IPS-11a (cell line): ENCODE results near the gene GRIN1.

Experiments
- H3K4me3 ChIP-seq: one replicate; pipeline ENCODE4 v1.5.1; 2013; ENCODE audit warnings: low read depth, low read length, control low read depth

The GRIN1 gene

DNA sequence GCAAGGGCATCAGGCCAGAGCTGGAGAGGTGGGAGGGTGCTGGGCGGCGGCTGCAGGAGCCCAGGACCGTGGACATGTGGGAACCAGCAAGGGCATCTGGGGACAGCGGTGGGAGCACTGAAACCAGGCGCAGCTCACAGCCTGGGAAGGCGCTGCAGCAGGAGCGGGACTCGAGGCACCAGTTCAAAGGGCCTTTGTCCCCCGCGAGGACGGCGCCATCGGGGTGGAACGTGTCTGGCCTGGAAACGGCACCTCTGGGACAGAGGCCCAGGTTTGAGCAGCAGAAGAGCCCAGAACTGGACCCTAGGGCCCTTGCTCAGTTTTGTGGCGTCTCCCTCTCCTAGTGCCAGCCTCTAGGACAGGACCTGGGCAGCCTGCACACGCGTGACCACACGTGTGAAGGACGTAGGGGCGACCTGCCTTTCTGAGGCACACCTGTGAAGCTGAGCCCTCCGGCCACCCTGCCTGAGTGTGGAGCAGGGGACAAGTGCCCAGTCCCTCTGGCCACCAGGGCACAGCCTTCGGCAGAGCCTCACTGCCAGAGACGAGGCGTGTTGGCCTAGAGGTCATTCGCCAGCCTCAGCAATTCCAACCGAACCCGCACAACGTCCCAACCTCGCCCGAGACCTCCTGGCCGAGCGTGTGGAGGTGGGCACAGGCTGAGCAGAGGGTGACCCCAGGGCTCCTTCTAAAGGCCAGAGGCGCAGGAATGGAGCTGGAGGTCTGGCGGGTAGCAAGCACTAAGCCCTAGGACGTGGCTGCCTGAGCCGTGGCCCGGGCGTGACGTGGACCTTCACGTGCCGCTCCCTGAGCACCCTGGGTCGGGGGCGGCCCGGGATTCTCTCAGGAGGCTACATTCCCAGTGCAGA, 35.1 kb downstream of the GRIN1 start:
- H3K4me3 ChIP-seq: no peak overlapping the region

GRCh38 chr9:137174722-137175293, 35.9 kb downstream of the GRIN1 start:
- H3K4me3 ChIP-seq: no peak overlapping the region

DNA sequence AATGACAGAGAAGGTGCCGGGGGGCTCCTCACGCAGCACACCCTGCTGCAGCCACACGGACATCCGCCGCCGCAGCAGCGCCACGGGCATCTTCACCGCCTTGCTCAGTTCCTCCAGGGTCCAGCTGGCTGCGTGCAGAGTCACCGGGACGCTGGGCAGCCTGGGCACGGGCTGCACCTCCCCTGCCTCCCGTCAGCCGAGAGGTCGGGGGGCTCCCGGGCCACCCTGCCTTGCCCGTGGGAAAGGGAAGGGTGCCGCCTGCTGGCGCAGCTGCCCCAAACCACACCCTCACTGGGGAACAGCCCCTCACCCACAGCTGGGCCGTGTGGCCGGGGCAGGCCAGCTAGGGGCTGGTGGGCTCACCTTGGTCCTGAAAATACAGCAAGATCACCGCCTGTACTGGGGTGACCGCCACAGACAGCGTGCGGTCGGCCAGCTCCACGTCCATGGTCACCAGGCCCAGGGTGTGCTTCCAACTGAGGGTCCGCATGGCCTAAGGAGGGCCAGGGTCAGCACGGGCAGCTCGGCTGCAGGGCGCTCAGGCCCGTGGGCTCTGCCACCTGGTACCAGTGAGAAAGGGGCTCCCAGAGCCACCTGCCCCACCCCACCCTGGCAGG, 36.5 kb downstream of the GRIN1 start:
- H3K4me3 ChIP-seq: no peak overlapping the region

DNA sequence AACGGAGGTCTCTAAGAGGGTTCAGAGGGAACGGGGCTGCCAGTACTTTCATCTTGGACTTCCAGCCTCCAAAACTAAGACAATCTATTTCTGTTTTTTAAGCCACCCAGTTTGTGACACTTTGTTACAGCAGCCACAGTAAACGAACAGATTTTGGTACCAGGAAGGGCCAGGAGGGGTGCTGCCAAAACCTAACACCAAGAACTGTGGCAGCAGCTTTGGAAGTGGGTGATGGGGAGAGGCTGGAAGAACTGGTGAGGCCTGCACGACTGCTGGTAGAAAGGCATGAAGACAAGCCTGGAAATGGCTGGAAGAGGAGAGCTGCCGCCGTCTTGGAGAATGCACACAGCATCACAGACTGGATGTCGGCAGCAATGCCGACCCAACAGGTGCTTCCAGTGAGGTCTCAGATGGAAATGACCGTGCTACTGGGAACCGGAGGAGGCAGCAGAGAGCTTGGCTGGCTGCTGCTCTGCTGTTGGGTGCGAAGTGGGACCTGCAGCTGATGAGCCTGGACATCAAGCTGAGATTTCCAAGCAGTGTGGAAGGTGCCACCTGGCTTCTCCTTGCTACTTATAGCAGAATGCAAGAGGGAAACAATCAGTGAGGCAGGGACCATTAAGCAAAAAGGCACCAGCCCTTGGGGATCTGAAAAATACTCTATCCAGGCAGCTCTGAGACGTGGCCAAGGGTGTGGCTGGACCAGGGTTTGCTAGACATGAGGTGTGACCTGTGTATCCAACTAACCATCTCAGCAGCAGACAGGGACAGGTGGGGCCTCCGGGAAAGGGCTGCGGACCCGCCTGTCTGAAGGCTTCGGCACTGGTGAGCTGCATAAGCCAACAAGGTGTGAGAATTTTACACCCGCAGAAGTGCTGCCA, 37.6 kb downstream of the GRIN1 start:
- H3K4me3 ChIP-seq: no peak overlapping the region

DNA sequence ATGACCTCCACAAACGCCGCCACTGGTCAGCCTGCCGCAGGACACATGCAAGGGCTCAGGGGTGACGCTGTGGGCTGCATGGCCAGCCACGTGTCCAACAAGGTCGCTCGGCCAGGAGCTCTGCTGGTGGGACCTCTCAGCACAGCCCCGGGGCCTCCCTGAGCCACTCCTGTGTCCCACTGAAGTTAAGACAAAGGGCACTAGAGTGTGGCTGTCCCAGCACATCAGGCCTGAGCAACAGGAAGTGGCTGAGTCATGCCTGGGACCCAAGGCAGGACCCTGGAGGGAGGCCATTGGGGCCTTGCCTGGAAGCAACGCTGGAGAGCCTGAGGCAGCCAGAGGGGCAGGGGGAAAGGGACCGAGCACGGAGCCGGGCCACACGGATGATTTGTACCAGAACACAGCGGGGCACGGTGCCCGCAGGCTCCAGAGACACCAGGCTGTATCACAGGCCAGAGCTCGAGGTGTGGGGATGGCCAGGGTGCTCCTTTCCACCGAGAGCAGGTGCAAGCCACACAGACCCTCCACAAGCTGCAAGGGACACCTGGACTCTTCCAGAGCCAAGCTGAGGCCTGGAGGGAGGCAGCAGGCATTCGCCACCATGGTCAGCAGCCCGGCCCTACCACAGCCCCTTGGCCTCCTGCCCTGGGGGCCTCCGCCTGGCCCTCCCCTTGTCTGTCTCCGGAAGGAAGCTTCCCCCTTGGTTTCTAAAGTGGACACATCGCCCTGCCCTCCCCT, 39.4 kb downstream of the GRIN1 start:
- H3K4me3 ChIP-seq: no peak overlapping the region

DNA sequence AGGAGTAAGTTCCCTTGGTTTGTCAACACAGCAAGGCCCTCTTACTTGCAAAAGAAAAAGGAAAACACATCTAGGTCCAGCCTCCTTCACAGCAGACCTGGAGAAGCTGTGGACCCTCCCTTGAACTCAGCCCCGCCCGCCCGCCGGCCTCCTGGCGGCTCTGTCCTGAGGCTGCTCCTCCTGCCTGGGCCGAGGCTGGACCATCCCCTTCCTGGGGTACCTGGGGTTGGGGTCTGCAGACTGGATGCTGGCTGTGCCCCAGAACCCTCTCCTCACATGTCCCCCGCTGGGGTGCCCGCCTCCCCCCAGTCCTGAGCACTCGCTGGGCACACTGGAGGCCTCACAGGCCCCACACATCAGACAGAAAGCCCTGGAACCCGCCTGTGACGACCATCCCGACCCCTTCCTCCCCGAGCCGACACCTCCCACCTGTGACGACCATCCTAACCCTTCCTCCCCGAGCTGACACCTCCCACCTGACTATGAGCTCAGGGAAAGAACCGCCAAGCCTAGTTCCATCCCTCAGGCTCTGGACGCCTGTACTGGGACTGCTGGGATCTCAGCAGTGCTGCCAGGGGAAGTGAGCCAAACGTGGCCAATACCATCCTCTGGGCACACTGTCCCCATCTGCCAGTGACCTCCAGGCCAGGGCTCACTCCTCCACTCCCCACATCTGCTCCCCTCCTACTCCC, 40.1 kb downstream of the GRIN1 start:
- H3K4me3 ChIP-seq: no peak overlapping the region

- H3K4me3 ChIP-seq: no peak overlapping the region
These were observed 40.8 kb downstream of the GRIN1 start for GRCh38 chr9:137179761-137180160.

GRCh38 chr9:137180491-137180890, 41.5 kb downstream of the GRIN1 start:
- H3K4me3 ChIP-seq: no peak overlapping the region

GRCh38 chr9:137181680-137182079, 42.7 kb downstream of the GRIN1 start:
- no peak overlapping the region for H3K4me3 ChIP-seq

- H3K4me3 ChIP-seq: no peak overlapping the region
These were observed 43.9 kb downstream of the GRIN1 start for GRCh38 chr9:137182836-137183235.

DNA sequence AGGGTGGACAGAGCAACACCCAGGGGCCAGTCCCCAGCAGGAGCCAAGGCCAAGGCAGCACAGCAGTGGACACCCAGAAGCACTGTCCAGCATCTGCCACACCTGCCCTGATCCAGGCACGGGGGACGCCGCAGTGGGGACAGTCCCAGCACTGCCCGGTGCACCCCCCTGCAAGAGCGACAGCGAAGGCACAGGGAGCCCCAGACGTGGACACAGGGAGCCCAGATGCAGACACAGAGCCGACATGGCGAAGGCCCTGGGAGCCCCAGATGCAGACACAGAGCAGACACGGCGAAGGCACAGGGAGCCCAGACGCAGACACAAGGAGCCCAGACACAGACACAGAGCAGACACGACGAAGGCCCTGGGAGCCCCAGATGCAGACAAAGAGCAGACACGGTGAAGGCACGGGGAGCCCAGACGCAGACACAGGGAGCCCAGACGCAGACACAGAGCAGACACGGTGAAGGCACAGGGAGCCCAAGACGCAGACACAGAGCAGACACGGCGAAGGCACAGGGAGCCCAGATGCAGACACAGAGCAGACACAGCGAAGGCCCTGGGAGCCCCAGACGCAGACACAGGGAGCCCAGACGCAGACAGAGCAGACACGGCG, 45.1 kb downstream of the GRIN1 start:
- H3K4me3 ChIP-seq: no peak overlapping the region

- H3K4me3 ChIP-seq: no peak overlapping the region
These were observed 46.1 kb downstream of the GRIN1 start for GRCh38 chr9:137184881-137185660.

DNA sequence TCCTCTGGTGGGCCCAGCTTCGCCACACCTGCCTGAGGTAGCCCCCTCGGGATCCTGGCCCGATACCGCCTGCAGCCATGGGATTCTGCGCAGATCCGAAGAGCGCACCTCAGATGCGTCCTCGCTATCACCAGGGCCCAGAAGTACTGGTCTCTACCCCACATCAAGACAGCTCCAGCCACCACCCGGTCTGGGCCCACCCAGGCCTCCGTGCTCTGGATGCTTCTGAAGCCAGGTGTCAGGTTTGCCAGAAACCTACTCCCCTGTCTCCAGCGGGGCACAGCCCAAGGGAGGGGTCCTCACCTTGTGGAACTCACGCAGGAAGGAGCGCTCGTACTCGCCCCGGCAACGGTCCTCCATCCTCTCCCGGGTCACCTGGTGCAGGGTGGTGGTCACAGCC, 47.0 kb downstream of the GRIN1 start:
- H3K4me3 ChIP-seq: no peak overlapping the region

- H3K4me3 ChIP-seq: no peak overlapping the region
These were observed 47.4 kb downstream of the GRIN1 start for GRCh38 chr9:137186385-137186784.

GRCh38 chr9:137187386-137187785, 48.4 kb downstream of the GRIN1 start:
- H3K4me3 ChIP-seq: peak overlapping the region; percentile 89

DNA sequence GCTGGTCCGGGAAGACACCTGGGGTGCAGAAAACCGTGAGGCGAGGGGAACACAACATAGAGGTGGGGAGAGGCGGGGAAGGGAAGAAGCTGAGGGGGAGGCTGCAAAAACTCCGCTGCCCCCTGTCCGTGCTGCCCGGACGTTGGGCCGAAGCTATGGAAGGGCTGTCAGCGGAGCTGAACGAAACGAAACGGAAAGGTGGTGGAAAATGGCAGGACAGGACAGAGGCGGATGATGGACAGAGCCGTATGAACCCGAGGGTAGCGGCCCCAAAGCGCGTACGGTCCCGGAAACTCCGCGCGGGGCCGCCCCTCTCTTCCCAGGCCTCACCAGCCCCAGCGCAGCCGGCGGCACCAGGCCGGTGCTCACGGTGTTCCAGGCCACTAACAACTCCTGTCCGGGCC, 49.1 kb downstream of the GRIN1 start:
- H3K4me3 ChIP-seq: peak overlapping the region; percentile 89

- peak within 1 kb of the TSS; percentile 89 for H3K4me3 ChIP-seq
These were observed 49.7 kb downstream of the GRIN1 start, which contains the start of the genes ANAPC2 and SSNA1 for GRCh38 chr9:137188490-137189296. TSS of gene ANAPC2 (minus strand) at chr9:137188560. CDS start at chr9:137188532, 28 bp downstream. TSS of gene SSNA1 (plus strand) at chr9:137188676. CDS start at chr9:137188727, 51 bp downstream.
